Testis (tissue), 3 donors: ENCODE results near the gene KLK15. TPM values are rescaled to one million over a fixed set of nuclear protein-coding genes. Genes with fewer than 3 reads are reported as not detected.

ENCODE experiments used
- DNase-seq: peaks from one replicate; pipeline ENCODE4 v3.0.0-alpha.2; 2019
- H3K27ac ChIP-seq, 2 donors: fragments of 200-600 bp; sonication (generic); one replicate each; pipeline ENCODE4 v1.5.1; 2019
- H3K27me3 ChIP-seq: fragments of 200-600 bp; sonication (generic); one replicate; pipeline ENCODE4 v1.5.1; 2019
- H3K36me3 ChIP-seq: fragments of 200-600 bp; sonication (generic); one replicate; pipeline ENCODE4 v1.5.1; 2017; ENCODE audit warnings: low read depth; ENCODE audit errors: missing control alignments
- H3K4me1 ChIP-seq: fragments of 200-600 bp; sonication (generic); one replicate; pipeline ENCODE4 v1.5.1; 2019
- H3K4me3 ChIP-seq, 2 donors: fragments of 200-600 bp; sonication (generic); one replicate each; pipeline ENCODE4 v1.5.1; 2017 to 2019
- H3K9me3 ChIP-seq: fragments of 200-600 bp; sonication (generic); one replicate; pipeline ENCODE4 v1.5.1; 2017
- POLR2A ChIP-seq: fragments of 450-650 bp; IDR thresholded peaks from one replicate; pipeline ENCODE4 v1.6.1; 2017; ENCODE audit warnings: antibody characterized with exemption, mild to moderate bottlenecking, moderate library complexity
- WGBS, 2 donors: methylation state at CpG; one replicate each; pipeline ENCODE4 v1.1.5; 2018; 5-methylcytosine and 5-hydroxymethylcytosine counted together
- intact Hi-C: fragments of 100-400 bp; cut with DNase I; formaldehyde crosslinking; loops from one replicate; pipeline ENCODE4 v1.15.1; 2023; ENCODE audit warnings: low total_unique reads
- polyA plus RNA-seq: library from polyadenylated mRNA; stranded (reverse); fragments of 350-450 nt; fragmentation: Illumina TruSeq; extraction: RNeasy Lipid Tissue Mini Kit (QIAGEN cat#74804); gene quantifications from one replicate; pipeline ENCODE4 v1.2.3, GENCODE V29; 2014; ENCODE audit warnings: low read depth, low replicate concordance; ENCODE audit not compliant: insufficient read depth
- total RNA-seq, 2 donors: library from RNA; depleted of rRNA; stranded (reverse); fragments of >200 nt; gene quantifications; one replicate each; pipeline ENCODE4 v1.2.3, GENCODE V29; 2016
- TF ChIP-seq, protein P1 (sequence below), 3 experiments: fragments of 450-650 bp in 2 of 3; fragments of 200-600 bp in 1 of 3; sonication (generic) in 1 of 3; IDR thresholded peaks; one replicate each; pipeline ENCODE4 v1.5.1; 2016 to 2019; ENCODE audit warnings: antibody characterized with exemption in 3 of 3, mild to moderate bottlenecking in 2 of 3, moderate library complexity in 1 of 3

KLK15 gene
- total and polyA plus RNA-seq, 3 donors from 2014 or later: 5.5 to 9.0 (median 7.4) TPM

DNA sequence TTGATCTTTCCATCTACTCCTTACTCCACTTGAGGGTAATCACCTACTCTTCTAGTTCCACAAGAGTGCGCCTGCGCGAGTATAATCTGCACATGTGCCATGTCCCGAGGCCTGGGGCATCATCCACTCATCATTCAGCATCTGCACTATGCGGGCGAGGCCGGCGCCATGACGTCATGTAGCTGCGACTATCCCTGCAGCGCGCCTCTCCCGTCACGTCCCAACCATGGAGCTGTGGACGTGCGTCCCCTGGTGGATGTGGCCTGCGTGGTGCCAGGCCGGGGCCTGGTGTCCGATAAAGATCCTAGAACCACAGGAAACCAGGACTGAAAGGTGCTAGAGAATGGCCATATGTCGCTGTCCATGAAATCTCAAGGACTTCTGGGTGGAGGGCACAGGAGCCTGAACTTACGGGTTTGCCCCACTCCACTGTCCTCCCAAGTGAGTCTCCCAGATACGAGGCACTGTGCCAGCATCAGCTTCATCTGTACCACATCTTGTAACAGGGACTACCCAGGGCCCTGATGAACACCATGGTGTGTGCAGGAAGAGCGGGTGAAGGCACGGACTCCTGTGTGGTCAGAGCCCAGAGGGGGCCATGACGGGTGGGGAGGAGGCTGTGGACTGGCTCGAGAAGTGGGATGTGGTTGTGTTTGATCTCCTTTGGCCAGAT lies 37.2 kb upstream of the KLK15 start:
- TF ChIP-seq, protein P1, sequence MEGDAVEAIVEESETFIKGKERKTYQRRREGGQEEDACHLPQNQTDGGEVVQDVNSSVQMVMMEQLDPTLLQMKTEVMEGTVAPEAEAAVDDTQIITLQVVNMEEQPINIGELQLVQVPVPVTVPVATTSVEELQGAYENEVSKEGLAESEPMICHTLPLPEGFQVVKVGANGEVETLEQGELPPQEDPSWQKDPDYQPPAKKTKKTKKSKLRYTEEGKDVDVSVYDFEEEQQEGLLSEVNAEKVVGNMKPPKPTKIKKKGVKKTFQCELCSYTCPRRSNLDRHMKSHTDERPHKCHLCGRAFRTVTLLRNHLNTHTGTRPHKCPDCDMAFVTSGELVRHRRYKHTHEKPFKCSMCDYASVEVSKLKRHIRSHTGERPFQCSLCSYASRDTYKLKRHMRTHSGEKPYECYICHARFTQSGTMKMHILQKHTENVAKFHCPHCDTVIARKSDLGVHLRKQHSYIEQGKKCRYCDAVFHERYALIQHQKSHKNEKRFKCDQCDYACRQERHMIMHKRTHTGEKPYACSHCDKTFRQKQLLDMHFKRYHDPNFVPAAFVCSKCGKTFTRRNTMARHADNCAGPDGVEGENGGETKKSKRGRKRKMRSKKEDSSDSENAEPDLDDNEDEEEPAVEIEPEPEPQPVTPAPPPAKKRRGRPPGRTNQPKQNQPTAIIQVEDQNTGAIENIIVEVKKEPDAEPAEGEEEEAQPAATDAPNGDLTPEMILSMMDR (IDR thresholded peaks at IDR 0.05): peak in 2 of 3 experiments; percentile 19 to 64
- no peak for TF ChIP-seq POLR2A
- no peak overlapping the region for H3K27ac ChIP-seq
- WGBS, 2 donors: 60% methylated on average over 20 to 26 of the region's 26 CpGs
- H3K27me3 ChIP-seq: no peaks in the 10 kb centered on the region
- H3K4me3 ChIP-seq: peak overlapping the region; percentile 34 to 48
- no peaks in the 10 kb centered on the region for H3K36me3 ChIP-seq
- no peaks in the 10 kb centered on the region for H3K4me1 ChIP-seq
- peak; percentile 86 for DNase-seq
- H3K9me3 ChIP-seq: no peaks in the 10 kb centered on the region
- intact Hi-C loops: no loop called here

DNA sequence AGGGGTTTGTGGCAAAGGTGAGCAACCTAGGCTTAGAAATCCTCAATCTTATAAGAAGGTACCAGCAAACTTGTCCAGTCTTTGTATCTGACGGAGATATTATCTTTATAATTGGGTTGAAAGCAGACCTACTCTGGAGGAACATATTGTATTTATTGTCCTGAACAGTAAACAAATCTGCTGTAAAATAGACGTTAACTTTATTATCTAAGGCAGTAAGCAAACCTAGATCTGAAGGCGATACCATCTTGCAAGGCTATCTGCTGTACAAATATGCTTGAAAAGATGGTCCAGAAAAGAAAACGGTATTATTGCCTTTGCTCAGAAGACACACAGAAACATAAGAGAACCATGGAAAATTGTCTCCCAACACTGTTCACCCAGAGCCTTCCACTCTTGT lies 36.1 kb upstream of the KLK15 start:
- no peak for TF ChIP-seq POLR2A
- TF ChIP-seq, protein P1 (IDR thresholded peaks at IDR 0.05): no peak
- intact Hi-C loops: no loop called here
- no peaks in the 10 kb centered on the region for H3K9me3 ChIP-seq
- H3K36me3 ChIP-seq: no peaks in the 10 kb centered on the region
- no peaks in the 10 kb centered on the region for H3K27me3 ChIP-seq
- DNase-seq: no peak
- H3K27ac ChIP-seq: no peak overlapping the region
- H3K4me1 ChIP-seq: no peaks in the 10 kb centered on the region
- no peak overlapping the region for H3K4me3 ChIP-seq
- 70% methylated on average over 4 of the region's 4 CpGs for WGBS, 2 donors

DNA sequence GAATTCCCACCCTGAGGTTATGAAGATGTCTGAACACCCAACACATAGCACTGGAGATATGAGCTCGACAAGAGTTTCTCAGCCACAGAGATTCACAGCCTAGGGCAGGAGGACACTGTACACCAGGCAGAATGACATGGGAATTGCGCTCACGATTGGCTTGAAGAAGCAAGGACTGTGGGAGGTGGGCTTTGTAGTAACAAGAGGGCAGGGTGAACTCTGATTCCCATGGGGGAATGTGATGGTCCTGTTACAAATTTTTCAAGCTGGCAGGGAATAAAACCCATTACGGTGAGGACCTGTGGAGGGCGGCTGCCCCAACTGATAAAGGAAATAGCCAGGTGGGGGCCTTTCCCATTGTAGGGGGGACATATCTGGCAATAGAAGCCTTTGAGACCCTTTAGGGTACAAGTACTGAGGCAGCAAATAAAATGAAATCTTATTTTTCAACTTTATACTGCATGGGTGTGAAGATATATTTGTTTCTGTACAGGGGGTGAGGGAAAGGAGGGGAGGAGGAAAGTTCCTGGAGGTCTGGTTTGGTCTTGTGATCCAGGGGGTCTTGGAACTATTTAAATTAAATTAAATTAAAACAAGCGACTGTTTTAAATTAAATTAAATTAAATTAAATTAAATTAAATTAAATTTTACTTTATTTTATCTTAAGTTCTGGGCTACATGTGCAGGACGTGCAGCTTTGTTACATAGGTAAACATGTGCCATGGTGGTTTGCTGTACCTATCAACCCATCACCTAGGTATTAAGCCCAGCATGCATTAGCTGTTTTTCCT lies 28.3 kb upstream of the KLK15 start:
- no peak for DNase-seq
- Histone ChIP-seq H3K36me3 (no peaks in the 10 kb centered on the region), H3K4me1 (no peaks in the 10 kb centered on the region), H3K27me3 (no peaks in the 10 kb centered on the region), H3K9me3 (no peaks in the 10 kb centered on the region), H3K4me3 (no peak overlapping the region), H3K27ac (no peak overlapping the region)
- intact Hi-C loops: no loop called here
- 76 to 78% methylated on average over 7 of the region's 7 CpGs for WGBS, 2 donors
- TF ChIP-seq POLR2A: no peak
- TF ChIP-seq, protein P1 (IDR thresholded peaks at IDR 0.05): no peak

DNA sequence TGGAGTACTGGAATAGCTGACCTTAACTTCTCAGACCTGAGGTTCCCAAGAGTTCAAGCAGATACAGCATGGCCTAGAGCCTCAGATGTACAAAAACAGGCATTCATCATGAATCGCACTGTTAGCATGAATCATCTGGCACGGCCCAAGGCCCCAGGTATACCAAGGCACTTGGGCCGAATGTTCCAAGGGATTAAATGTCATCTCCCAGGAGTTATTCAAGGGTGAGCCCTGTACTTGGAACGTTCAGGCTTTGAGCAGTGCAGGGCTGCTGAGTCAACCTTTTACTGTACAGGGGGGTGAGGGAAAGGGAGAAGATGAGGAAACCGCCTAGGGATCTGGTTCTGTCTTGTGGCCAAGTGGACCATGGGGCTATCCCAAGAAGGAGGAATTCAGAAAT lies 27.6 kb upstream of the KLK15 start:
- DNase-seq: no peak
- Histone ChIP-seq H3K4me1 (no peaks in the 10 kb centered on the region), H3K27ac (no peak overlapping the region), H3K4me3 (no peak overlapping the region), H3K27me3 (no peaks in the 10 kb centered on the region), H3K36me3 (no peaks in the 10 kb centered on the region), H3K9me3 (no peaks in the 10 kb centered on the region)
- 69 to 92% methylated on average over 5 of the region's 5 CpGs for WGBS, 2 donors
- no peak for TF ChIP-seq POLR2A
- TF ChIP-seq, protein P1 (IDR thresholded peaks at IDR 0.05): no peak
- intact Hi-C loops: no loop called here
